ENCODE results near the gene PSD4. TPM values are rescaled to one million over a fixed set of nuclear protein-coding genes. Genes with fewer than 3 reads are reported as not detected.

The PSD4 gene
- total and polyA plus RNA-seq, 10 of the 15 experiments (the other 5 are each of a cell fraction or from before 2014, with no cell fraction given) = 0.68 to 114 (median 35.1) TPM

DNA sequence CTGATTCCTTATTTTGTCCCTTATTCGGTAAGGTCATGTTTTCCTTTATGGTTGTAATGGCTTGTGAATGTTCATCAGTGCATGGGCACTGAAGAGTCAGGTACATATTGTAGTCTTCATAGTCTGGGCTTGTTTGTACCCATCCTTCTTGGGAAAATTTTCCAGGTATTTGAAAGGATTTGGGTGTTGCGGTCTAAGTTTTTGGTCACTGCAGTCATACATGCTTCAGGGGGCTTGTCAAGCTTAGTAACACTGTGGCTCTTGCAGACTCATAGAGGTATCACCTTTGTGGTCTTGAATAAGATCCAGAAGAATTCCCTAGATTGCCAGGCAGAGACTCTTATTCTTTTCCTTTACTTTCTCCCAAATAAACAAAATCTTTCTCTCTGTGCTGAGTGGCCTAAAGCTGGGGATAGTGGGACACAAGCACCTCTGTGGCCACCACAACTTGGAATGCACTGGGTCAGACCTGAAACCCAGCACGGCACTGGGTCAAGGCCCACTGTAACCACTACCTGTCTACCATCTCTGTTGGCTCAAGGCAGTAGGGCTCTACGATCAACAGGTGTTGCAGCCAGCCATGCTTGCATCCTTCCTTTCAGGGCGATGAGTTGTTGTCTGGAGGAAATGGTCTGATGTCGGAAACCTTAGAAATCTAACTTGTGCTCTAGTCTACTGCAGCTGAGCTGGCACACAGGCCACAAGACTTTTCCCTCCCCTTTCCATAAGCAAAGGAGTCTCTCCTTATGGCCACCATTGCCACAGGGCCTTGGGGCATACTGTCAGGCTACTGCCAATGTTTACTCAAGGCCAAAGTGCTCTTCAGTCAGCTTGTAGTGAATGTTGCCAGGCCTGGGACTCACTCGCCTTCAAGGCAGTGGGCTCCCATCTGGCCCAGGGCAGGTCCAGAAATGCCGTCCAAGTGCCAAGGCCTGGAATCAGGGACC is 24.9 kb upstream of the PSD4 start:
- in situ Hi-C loops (cut with MboI) = no loop called here
- no TSS peak for BruUV-seq (replicated peaks)

More for the DNA sequence above, 24.9 kb upstream of the PSD4 start:
- H3K27ac ChIP-seq (ENCODE audit: control insufficient read depth, insufficient read depth) = no peak overlapping the region
- H3K4me1 ChIP-seq (ENCODE audit: control insufficient read depth, insufficient read depth, low read length) = no peaks in the 10 kb centered on the region
- TF ChIP-seq YY1 (IDR thresholded peaks at IDR 0.05; ENCODE audit: low read depth, low read length) (no peak), ZNF274 (IDR thresholded peaks at IDR 0.05; ENCODE audit: insufficient read depth, insufficient read length) (no peak), FOS (IDR thresholded peaks at IDR 0.05; ENCODE audit: borderline replicate concordance, extremely low read depth, insufficient read length) (no peak), IKZF1 (conservative IDR thresholded peaks at IDR 0.05) (no peak), HDAC6 (IDR thresholded peaks at IDR 0.05; ENCODE audit: unreplicated experiment) (no peak), CREB1 (IDR thresholded peaks at IDR 0.05; ENCODE audit: low read depth) (no peak), CEBPB (IDR thresholded peaks at IDR 0.05; ENCODE audit: borderline replicate concordance in 1 of 2, low read depth in 2 of 2, low read length in 2 of 2) (no peak), EP300 (IDR thresholded peaks at IDR 0.05; ENCODE audit: borderline replicate concordance in 1 of 2, control insufficient read depth in 1 of 2, low read depth in 2 of 2, low read length in 2 of 2) (no peak), TARDBP (IDR thresholded peaks at IDR 0.05; ENCODE audit: borderline replicate concordance) (no peak)
- TF ChIP-seq, protein P1, sequence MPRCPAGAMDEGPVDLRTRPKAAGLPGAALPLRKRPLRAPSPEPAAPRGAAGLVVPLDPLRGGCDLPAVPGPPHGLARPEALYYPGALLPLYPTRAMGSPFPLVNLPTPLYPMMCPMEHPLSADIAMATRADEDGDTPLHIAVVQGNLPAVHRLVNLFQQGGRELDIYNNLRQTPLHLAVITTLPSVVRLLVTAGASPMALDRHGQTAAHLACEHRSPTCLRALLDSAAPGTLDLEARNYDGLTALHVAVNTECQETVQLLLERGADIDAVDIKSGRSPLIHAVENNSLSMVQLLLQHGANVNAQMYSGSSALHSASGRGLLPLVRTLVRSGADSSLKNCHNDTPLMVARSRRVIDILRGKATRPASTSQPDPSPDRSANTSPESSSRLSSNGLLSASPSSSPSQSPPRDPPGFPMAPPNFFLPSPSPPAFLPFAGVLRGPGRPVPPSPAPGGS (IDR thresholded peaks at IDR 0.05; ENCODE audit: borderline replicate concordance, insufficient read depth, low read depth, low read length, poor library complexity, severe bottlenecking) = no peak
- no peak overlapping the region for H3K4me2 ChIP-seq (ENCODE audit: control insufficient read depth, insufficient read depth)
- no peaks in the 10 kb centered on the region for H3K36me3 ChIP-seq (ENCODE audit: control insufficient read depth in 2 of 2, insufficient read depth in 2 of 2, low read length in 1 of 2)
- no peak overlapping the region; the same call in 1 of the 2 replicates for H2AFZ ChIP-seq (ENCODE audit: control insufficient read depth, low read depth, low read length)
- FAIRE-seq (no peak), ATAC-seq (no peak), DNase-seq (ENCODE audit: low read depth, low spot score) (no peak)
- no peaks in the 10 kb centered on the region for H3K79me2 ChIP-seq (ENCODE audit: control insufficient read depth, insufficient read depth, low read length)
- no peaks in the 10 kb centered on the region for H3K27me3 ChIP-seq (replicated peaks in 1 of 2; ENCODE audit: control insufficient read depth in 2 of 2, insufficient read depth in 2 of 2, low read length in 1 of 2)
- no peak overlapping the region for H3K4me3 ChIP-seq
- WGBS (ENCODE audit: insufficient coverage, insufficient replicate concordance, low lambda C conversion rate, missing lambda C conversion rate) = 30% methylated on average over 8 of the region's 8 CpGs
- ChIA-PET RAD21 (ENCODE audit: unreplicated experiment) (interaction anchor here (1.1 kb wide), 1 partner anchor 10 kb away, joined by 5 read pairs; no protein-coding TSS in a partner anchor), POLR2A (no interaction called here), SMC1A (ENCODE audit: uncharacterized antibody, unreplicated experiment) (interaction anchor here (1.1 kb wide), 1 partner anchor 17 kb away, joined by 3 read pairs; no protein-coding TSS in a partner anchor), CTCF (interaction anchor here (0.9 to 1.7 kb wide), 4 partner anchors 11 to 72 kb away, joined by 3 to 8 read pairs (median 4); partner anchors contain the start of gene PSD4)
- H3K9ac ChIP-seq (ENCODE audit: control insufficient read depth, insufficient read depth, low read length) = no peak overlapping the region
- intact Hi-C loops (cut with micrococcal nuclease; ENCODE audit: unreplicated experiment) = no loop called here
- no peaks in the 10 kb centered on the region for H4K20me1 ChIP-seq (ENCODE audit: control insufficient read depth, insufficient read depth)
- H3K9me3 ChIP-seq (replicated peaks; ENCODE audit: control insufficient read depth, insufficient read depth, low read length) = no peaks in the 10 kb centered on the region

Measured in GM12878 (cell line).